LNCAP (cell line): ENCODE measurements around the gene LGALS16.

Experiments used
- TF ChIP-seq, protein P1 (sequence below): fragments of 450-650 bp; IDR thresholded peaks from 2 replicates; pipeline ENCODE4 v1.5.1; 2017; ENCODE audit warnings: mild to moderate bottlenecking

The LGALS16 gene

DNA sequence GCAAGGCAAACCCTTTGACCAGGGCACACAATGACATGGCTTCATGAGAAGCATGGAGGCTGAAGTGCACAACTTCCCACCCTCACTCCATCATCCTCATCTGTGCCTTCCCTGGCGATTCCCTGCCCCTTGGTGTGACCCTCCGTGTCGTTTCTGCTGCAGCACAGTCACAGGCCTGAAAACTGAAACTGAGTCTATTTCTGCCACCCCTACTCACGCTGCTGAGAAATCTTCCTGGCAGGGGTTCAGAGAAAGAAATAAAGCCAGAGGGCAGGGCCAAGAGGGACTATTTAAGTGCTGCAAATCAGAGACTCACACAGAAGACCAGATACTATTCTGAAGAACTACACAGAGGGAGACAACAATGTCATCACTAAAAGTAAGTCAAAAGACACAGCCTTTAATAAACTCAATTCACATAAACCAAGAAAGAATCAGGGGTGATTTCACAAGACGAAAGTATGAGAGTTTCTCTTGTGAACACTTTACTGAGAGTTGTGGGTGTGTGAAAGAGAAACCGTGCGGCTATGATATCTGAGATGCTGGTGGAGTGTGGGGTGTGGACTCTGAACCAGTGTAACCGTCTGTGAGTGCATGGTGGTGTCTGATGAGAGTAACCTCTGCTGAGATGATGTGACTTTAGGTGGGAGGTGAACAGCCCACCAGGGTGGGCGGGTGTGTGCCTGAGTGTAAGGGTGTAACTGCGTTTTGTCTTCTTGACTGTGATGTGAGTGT is 23.5 kb downstream of the LGALS16 start:
- TF ChIP-seq, protein P1, sequence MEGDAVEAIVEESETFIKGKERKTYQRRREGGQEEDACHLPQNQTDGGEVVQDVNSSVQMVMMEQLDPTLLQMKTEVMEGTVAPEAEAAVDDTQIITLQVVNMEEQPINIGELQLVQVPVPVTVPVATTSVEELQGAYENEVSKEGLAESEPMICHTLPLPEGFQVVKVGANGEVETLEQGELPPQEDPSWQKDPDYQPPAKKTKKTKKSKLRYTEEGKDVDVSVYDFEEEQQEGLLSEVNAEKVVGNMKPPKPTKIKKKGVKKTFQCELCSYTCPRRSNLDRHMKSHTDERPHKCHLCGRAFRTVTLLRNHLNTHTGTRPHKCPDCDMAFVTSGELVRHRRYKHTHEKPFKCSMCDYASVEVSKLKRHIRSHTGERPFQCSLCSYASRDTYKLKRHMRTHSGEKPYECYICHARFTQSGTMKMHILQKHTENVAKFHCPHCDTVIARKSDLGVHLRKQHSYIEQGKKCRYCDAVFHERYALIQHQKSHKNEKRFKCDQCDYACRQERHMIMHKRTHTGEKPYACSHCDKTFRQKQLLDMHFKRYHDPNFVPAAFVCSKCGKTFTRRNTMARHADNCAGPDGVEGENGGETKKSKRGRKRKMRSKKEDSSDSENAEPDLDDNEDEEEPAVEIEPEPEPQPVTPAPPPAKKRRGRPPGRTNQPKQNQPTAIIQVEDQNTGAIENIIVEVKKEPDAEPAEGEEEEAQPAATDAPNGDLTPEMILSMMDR: no peak

DNA sequence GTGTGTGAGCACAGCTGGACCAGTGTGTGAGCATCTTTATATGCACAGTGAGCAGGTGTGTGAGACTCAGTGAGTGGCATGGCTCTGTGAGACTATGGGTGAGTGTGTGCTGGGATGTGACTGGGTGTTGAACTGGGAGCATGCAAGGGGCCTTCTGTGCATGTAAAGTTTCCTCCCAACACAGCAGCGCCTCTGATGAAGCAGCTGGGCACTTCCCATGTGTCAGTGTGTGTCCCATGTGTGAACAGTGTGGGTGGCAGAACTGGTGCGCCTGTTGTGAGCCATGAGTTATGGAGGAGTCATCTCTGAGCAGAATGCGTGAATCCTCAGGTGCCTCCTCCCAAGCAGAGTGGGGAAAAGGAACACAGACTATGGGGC is 24.1 kb downstream of the LGALS16 start:
- TF ChIP-seq, protein P1: no peak

DNA sequence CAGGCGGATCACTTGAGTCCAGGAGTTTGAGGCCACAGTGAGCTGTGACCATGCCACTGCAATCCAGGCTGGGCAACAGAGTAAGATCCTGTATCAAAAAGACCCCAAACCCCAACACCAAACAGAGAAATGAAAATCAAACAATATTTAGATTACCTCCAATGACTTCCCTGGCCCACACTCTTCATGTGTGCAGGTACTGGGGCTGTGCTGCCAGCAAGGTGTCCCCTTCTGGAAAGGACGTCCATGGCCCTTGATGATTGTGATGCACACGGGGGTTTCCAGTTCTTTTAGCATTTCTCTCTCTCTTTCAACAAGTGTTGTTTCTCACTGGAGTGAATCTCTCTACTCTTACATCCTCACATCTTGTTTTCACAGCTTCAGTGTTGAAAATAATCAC is 24.9 kb downstream of the LGALS16 start:
- TF ChIP-seq, protein P1: no peak

DNA sequence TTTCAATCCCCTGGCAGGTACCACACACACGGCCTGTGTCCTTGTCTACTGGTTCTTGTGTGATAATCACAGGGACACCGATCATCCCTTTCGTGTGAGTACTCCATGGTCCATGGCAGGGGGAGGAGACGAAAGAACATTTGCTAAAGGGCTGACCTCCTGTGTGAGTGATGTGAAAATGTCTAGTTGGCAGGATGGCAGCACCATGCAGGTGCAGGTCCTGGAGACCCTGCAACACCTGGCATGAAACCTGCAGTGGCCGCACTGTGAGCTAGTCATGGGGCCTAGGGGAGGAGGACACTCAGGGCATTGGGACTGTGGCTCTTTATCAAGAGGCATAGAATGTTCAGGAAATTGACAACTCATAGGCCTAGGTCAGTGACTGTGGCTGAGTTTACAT is 25.7 kb downstream of the LGALS16 start:
- TF ChIP-seq, protein P1: no peak

DNA sequence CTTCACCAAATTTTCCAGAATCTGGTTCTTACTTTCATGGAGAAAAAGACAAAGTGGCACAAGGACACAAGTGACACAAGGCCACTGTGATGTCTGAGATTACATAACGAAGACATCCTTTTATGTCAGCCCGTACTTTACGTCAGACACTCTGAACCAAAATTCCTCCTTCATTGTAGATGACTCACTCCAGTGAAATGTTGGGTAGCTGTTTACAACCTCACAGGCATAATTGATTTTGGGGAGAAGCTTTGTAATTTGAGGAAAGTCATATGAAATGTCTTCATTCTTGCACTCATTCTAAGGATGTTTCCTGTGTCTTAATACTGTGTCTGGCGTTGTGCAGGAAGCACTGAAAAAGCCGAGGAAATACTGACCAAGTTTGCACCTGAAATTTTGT is 28.6 kb downstream of the LGALS16 start:
- TF ChIP-seq, protein P1: no peak

DNA sequence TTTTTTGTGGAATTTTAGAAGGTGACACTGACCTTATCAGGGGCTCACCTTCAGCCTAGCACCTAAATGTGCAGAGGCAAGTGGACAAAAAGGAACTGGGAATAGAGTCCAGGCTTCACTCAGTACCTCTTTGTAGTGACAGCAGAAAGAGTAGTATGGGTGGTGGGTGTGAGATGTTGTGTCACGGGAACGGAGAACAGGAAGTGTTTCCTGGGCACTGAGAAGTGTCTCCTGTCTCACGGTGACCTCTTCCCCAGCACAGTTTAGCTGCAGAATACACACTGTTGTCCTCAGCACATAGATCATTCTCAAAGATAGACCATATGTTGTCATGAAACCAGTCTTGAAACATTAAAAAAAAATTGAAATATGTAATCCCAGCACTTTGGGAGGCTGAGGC is 31.0 kb downstream of the LGALS16 start:
- TF ChIP-seq, protein P1: no peak

DNA sequence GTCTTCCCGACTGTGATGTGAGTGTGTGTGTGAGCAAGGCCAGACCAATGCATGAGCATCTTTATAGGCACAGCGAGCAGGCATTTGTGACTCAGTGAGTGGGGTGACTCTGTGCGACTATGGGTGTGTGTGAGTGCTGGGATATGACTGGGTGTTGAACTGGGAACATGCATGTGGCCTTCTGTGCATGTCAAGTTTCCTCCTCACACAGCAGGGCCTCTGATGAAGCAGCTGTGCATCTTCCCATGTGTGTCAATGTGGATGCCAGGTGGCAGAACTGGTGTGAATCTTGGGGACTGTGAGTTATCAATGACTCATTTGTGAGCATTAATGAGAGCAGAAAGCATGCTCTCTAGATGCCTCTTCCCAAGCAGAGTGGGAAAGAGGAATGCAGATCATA is 36.5 kb downstream of the LGALS16 start:
- TF ChIP-seq, protein P1: no peak

DNA sequence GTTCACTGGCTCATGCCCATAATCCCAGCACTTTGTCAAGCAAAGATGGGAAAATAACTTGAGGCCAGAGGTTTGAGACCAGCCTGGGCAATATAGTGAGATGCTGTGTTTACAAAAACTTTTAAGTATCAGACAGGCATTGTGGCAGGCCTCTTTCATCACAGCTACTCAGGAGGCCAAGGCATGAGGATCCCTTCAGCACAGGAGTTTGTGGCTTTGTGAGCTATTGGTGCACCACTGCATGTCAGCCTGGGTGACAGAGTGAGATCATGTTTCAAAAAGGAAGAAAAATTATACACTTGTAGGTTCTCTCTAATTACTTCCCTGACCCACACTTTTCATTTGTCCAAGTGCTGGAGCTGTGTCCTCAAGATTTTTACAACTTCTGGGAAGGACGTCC is 37.1 kb downstream of the LGALS16 start:
- TF ChIP-seq, protein P1: no peak
